ENCODE data around the gene CLMP. TPM values are rescaled to one million over a fixed set of nuclear protein-coding genes. Genes with fewer than 3 reads are reported as not detected.
A peak's percentile ranks its signal among the peaks of the same experiment; 100 is the strongest.
"Not testable (repeated sequence)": the region's sequence is repeated elsewhere in the genome, so short reads cannot be mapped to it uniquely, and the experiment has no call there.

Gene CLMP
- total and polyA plus RNA-seq, 7 experiments from 2014 or later, result 0.08 to 0.60 (median 0.27) TPM

DNA sequence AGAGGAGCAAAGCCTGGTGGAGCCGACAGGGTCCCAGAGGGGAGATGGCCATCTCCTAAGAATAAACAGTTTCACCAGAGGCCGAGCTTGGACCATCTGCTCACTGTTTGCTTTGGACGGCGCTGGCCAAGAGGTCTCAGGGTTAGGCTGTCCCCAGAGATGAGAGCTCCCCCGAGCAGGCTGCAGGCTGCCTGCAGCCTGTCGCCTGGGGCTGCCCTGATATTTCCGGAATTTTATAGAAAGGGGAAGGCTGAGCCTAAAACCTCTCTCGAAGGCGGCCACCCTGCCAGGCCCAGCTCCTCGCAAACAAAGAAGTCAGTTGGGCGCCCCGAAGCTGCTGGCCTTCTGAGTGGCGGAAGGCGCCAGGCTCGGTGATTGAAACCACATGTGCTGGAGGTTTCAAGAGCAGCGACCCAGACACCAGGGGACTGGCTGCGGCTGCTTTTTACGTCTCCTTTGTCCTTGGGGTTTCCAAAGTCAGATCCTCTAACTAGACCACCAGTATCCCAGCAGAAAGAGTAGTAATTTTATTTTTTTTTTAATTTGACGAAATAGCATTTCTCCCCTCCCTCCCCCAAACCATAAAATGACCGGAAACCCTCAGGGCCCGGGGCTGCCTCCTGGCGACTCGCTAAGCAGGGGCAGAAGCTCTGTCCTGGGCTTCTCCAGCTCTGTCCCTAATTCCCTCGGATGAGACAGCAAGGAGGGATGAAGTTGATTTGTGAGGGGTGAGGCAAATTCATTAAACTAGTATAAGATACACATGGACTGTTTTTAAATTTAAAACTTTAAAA, 57.4 kb downstream of the CLMP start:
- peak overlapping the region in 3 of 10 donors; percentile 19 to 39 (median 21) for H3K4me3 Mint-ChIP-seq
- intact Hi-C loops (cut with micrococcal nuclease), result no loop called here

DNA sequence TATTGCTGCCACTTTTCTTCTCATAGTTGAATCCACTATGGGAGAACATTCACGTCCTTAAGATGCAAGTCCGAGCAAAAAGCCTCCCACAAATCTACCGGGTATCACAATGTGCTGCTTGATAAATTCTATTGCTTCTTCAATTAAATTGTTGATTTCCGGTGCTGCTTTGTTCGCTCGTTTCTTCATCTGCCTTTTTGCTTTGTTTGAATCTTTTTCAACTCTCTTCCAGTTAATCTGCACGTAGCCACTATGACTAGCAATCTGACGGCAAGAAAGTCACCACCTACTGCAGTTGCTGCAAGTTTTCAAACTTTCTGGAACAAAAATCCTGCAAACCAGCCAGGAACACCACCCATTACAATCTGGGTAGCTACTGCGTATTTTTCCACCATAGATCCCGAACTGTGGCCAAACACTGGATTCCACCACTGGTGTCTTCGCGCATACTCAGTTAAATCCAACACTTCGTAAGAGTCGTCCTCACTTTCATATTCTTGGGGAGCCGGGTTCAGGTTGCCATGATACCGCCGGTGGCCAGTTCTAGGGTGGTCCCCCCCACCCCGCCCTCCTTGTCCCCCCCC, 59.1 kb downstream of the CLMP start:
- ChIA-PET CTCF (no interaction called here), POLR2A (no interaction called here)
- no peak overlapping the region for H3K4me3 ChIP-seq (ENCODE audit: low read length)
- H3K27ac ChIP-seq (ENCODE audit: low read depth, low read length), result no peak overlapping the region
- no peaks in the 10 kb centered on the region for H3K36me3 ChIP-seq (ENCODE audit: control insufficient read depth in 2 of 3, insufficient read depth in 3 of 3, low read length in 3 of 3)
- Mint-ChIP-seq H3K27ac (no peak overlapping the region), H3K27me3 (peaks cover 0 to 11% (median 7%) of the 10 kb centered on the region in 5 donors), H3K9me3 (no peaks in the 10 kb centered on the region), H3K4me3 (no peak overlapping the region), H3K36me3 (no peaks in the 10 kb centered on the region), H3K4me1 (peaks cover 0 to 9% (median 3%) of the 10 kb centered on the region in 7 donors)
- ATAC-seq, result no peak
- H3K27me3 ChIP-seq (ENCODE audit: control insufficient read depth in 2 of 2, insufficient read depth in 2 of 2, low read length in 2 of 2), result no peaks in the 10 kb centered on the region
- no peak for DNase-seq
- H3K9me3 ChIP-seq (ENCODE audit: control insufficient read depth in 2 of 3, low read length in 3 of 3), result no peaks in the 10 kb centered on the region
- intact Hi-C loops (cut with micrococcal nuclease), result no loop called here
- no peaks in the 10 kb centered on the region for H3K4me1 ChIP-seq (ENCODE audit: control insufficient read depth in 2 of 2, insufficient read depth in 2 of 2, low read length in 2 of 2)

More for the DNA sequence above, 57.4 kb downstream of the CLMP start:
- POLR2A ChIA-PET, result no interaction called here
- Histone ChIP-seq H3K4me1 (ENCODE audit: control insufficient read depth in 2 of 2, insufficient read depth in 2 of 2, low read length in 2 of 2) (no peaks in the 10 kb centered on the region), H3K4me3 (ENCODE audit: low read length) (no peak overlapping the region), H3K36me3 (ENCODE audit: control insufficient read depth in 2 of 3, insufficient read depth in 3 of 3, low read length in 3 of 3) (no peaks in the 10 kb centered on the region), H3K27me3 (ENCODE audit: control insufficient read depth in 2 of 2, insufficient read depth in 2 of 2, low read length in 2 of 2) (no peaks in the 10 kb centered on the region), H3K9me3 (ENCODE audit: control insufficient read depth in 2 of 3, low read length in 3 of 3) (no peaks in the 10 kb centered on the region), H3K27ac (ENCODE audit: low read depth, low read length) (no peak overlapping the region)
- no peak for DNase-seq
- Mint-ChIP-seq H3K4me1 (peaks cover 0 to 9% (median 3%) of the 10 kb centered on the region in 7 donors), H3K27me3 (peaks cover 0 to 11% (median 7%) of the 10 kb centered on the region in 5 donors), H3K9me3 (no peaks in the 10 kb centered on the region), H3K36me3 (no peaks in the 10 kb centered on the region), H3K27ac (no peak overlapping the region)
- ATAC-seq, result peak; percentile 52
- CTCF ChIA-PET, result interaction anchor here (0.6 kb wide), 1 partner anchor 34 kb away, joined by 3 read pairs; no protein-coding TSS in a partner anchor

DNA sequence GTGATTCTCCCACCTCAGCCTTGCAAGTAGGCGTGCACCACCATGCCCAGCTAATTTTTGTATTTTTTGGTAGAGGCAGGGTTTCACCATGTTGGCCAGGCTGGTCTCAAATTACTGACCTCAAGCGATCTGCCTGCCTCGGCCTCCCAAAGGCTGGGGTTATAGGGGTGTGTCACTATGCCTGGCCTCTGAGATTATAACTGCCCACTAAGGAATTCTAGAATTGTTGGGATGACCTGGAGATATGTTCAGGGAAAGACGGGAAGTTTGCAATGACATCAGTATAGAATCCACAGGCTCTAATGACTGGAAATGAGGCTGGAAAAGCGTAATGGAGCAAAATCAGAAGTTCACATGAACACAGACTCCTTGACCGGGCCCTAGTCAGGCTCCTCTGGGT, 62.2 kb downstream of the CLMP start:
- peaks cover 0 to 8% (median 4%) of the 10 kb centered on the region in 5 donors for H3K27me3 Mint-ChIP-seq
- DNase-seq, result no peak
- no peak for ATAC-seq

DNA sequence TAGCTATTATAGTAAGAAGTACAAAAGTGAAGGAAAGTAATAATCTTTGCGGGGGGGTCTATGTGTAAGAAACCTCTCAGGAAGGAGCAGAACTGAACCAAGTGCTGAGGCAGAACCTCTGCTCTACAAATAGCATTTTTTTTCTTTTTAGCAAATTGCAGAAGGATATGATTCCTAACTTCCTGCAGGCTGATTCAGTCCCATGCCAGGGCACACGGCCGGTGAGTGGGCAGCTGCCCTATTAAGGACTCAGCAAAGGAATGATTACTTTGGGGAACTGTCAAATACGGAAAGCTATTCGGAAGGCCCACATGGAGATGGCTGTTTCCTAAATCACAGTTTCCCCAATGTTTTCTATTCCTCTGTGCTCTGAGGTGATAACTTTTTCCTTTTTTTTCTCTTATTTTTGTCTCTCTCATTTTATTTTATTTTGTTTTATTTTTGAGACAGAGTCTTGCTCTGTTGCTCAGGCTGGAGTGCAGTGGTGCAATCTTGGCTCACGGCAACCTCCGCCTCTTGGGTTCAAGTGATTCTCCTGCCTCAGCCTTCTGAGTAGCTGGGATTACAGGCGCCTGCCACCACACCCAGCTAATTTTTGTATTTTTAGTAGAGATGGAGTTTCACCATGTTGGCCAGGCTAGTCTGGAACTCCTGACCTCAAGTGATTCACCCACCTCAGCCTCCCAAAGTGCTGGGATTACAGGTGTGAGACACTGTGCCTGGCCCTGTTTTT, 62.8 kb downstream of the CLMP start:
- ATAC-seq; CTCF ChIA-PET; H3K9me3 Mint-ChIP-seq; H3K27me3 ChIP-seq (ENCODE audit: control insufficient read depth in 2 of 2, insufficient read depth in 2 of 2, low read length in 2 of 2); intact Hi-C loops (cut with micrococcal nuclease); H3K4me3 Mint-ChIP-seq; H3K4me1 Mint-ChIP-seq; POLR2A ChIA-PET; DNase-seq; H3K27ac ChIP-seq (ENCODE audit: low read depth, low read length); H3K36me3 Mint-ChIP-seq; H3K4me1 ChIP-seq (ENCODE audit: control insufficient read depth in 2 of 2, insufficient read depth in 2 of 2, low read length in 2 of 2); H3K27me3 Mint-ChIP-seq; H3K9me3 ChIP-seq (ENCODE audit: control insufficient read depth in 2 of 3, low read length in 3 of 3); H3K36me3 ChIP-seq (ENCODE audit: control insufficient read depth in 2 of 3, insufficient read depth in 3 of 3, low read length in 3 of 3); H3K27ac Mint-ChIP-seq; H3K4me3 ChIP-seq (ENCODE audit: low read length): not testable (repeated sequence)

More for the DNA sequence above, 62.2 kb downstream of the CLMP start:
- Mint-ChIP-seq H3K36me3 (no peaks in the 10 kb centered on the region), H3K4me3 (no peak overlapping the region), H3K4me1 (peaks cover 0 to 4% (median 3%) of the 10 kb centered on the region in 7 donors), H3K9me3 (no peaks in the 10 kb centered on the region), H3K27ac (no peak overlapping the region)
- Histone ChIP-seq H3K36me3 (ENCODE audit: control insufficient read depth in 2 of 3, insufficient read depth in 3 of 3, low read length in 3 of 3) (no peaks in the 10 kb centered on the region), H3K9me3 (ENCODE audit: control insufficient read depth in 2 of 3, low read length in 3 of 3) (no peaks in the 10 kb centered on the region), H3K27me3 (ENCODE audit: control insufficient read depth in 2 of 2, insufficient read depth in 2 of 2, low read length in 2 of 2) (no peaks in the 10 kb centered on the region), H3K4me1 (ENCODE audit: control insufficient read depth in 2 of 2, insufficient read depth in 2 of 2, low read length in 2 of 2) (no peaks in the 10 kb centered on the region), H3K4me3 (ENCODE audit: low read length) (no peak overlapping the region), H3K27ac (ENCODE audit: low read depth, low read length) (no peak overlapping the region)
- ChIA-PET POLR2A (no interaction called here), CTCF (no interaction called here)
- intact Hi-C loops (cut with micrococcal nuclease), result no loop called here

DNA sequence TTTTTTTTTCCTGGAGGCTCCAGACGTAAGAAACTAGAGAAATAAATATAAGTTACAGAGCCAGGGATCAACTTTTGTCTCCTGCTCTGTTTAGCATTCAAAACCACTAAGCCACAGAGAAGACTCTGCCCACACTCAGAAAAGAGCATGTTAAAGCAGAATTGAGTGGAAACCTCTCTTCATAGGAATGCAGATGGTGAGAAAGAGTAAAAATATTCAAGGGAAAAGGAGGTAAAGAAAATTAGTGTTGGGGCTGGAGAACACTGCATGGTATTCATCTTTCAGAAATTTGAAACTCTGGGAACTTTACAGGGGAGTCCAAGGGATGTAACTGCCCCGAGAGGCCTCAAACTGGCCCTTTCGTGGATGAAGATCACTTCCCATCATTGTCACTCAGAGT, 65.1 kb downstream of the CLMP start:
- CTCF ChIA-PET, result interaction anchor here (0.7 kb wide), 1 partner anchor 13 kb away, joined by 8 read pairs; no protein-coding TSS in a partner anchor

DNA sequence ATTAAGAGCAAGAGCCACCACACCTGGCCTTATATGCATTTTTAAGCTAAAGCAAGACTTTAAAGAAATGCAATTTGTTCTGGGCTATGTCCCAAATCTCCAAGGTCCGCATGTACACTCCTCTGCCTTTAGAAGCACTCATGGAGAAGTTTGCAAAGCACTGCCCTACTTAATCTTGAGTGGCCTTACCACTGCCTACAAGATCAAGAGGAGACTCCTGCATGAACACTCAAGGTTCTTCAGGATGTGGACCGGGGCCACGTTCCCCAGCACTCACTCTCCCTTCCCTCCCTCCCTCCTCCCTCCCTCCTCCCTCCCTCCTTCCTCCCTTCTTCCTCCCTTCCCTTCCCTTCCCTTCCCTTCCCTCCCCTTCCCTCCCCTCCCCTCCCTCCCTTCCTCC, 69.9 kb downstream of the CLMP start:
- Histone ChIP-seq H3K27me3 (ENCODE audit: control insufficient read depth in 2 of 2, insufficient read depth in 2 of 2, low read length in 2 of 2) (no peaks in the 10 kb centered on the region), H3K4me1 (ENCODE audit: control insufficient read depth in 2 of 2, insufficient read depth in 2 of 2, low read length in 2 of 2) (no peaks in the 10 kb centered on the region), H3K36me3 (ENCODE audit: control insufficient read depth in 2 of 3, insufficient read depth in 3 of 3, low read length in 3 of 3) (no peaks in the 10 kb centered on the region), H3K9me3 (ENCODE audit: control insufficient read depth in 2 of 3, low read length in 3 of 3) (no peaks in the 10 kb centered on the region), H3K27ac (ENCODE audit: low read depth, low read length) (no peak overlapping the region), H3K4me3 (ENCODE audit: low read length) (no peak overlapping the region)
- CTCF ChIA-PET, result no interaction called here
- intact Hi-C loops (cut with micrococcal nuclease), result no loop called here
- H3K9me3 Mint-ChIP-seq, result no peaks in the 10 kb centered on the region
- no peak overlapping the region for H3K4me3 Mint-ChIP-seq
- DNase-seq (no peak), ATAC-seq (no peak)
- H3K27ac Mint-ChIP-seq, result no peak overlapping the region
- H3K4me1 Mint-ChIP-seq, result peaks cover 0 to 6% (median 0%) of the 10 kb centered on the region in 7 donors
- H3K36me3 Mint-ChIP-seq, result peaks cover 0 to 3% (median 0%) of the 10 kb centered on the region in 5 donors
- POLR2A ChIA-PET, result interaction anchor here (0.6 kb wide), 1 partner anchor 71 kb away, joined by 3 read pairs; no protein-coding TSS in a partner anchor
- peaks cover 0 to 22% (median 10%) of the 10 kb centered on the region in 5 donors for H3K27me3 Mint-ChIP-seq

More for the DNA sequence above, 65.1 kb downstream of the CLMP start:
- POLR2A ChIA-PET, result no interaction called here
- no peaks in the 10 kb centered on the region for H3K9me3 Mint-ChIP-seq
- DNase-seq, result no peak
- H3K4me3 Mint-ChIP-seq, result no peak overlapping the region
- Histone ChIP-seq H3K4me3 (ENCODE audit: low read length) (no peak overlapping the region), H3K36me3 (ENCODE audit: control insufficient read depth in 2 of 3, insufficient read depth in 3 of 3, low read length in 3 of 3) (no peaks in the 10 kb centered on the region), H3K27ac (ENCODE audit: low read depth, low read length) (no peak overlapping the region), H3K9me3 (ENCODE audit: control insufficient read depth in 2 of 3, low read length in 3 of 3) (no peaks in the 10 kb centered on the region), H3K4me1 (ENCODE audit: control insufficient read depth in 2 of 2, insufficient read depth in 2 of 2, low read length in 2 of 2) (no peaks in the 10 kb centered on the region), H3K27me3 (ENCODE audit: control insufficient read depth in 2 of 2, insufficient read depth in 2 of 2, low read length in 2 of 2) (no peaks in the 10 kb centered on the region)
- H3K36me3 Mint-ChIP-seq, result no peaks in the 10 kb centered on the region
- peak overlapping the region in 1 of 9 donors; percentile 51 for H3K27ac Mint-ChIP-seq
- ATAC-seq, result no peak
- H3K27me3 Mint-ChIP-seq, result no peaks in the 10 kb centered on the region
- H3K4me1 Mint-ChIP-seq, result peaks cover 0 to 4% (median 0%) of the 10 kb centered on the region in 7 donors
- intact Hi-C loops (cut with micrococcal nuclease), result no loop called here

Measured in naive thymus-derived CD4-positive, alpha-beta T cell (primary cell).